Measurements from ENCODE around the gene MCF2L2. TPM values are rescaled to one million over a fixed set of nuclear protein-coding genes. Genes with fewer than 3 reads are reported as not detected.
A peak's percentile ranks its signal among the peaks of the same experiment; 100 is the strongest.

Gene MCF2L2
- total RNA-seq, 1 donor from 2014 or later: 7.2 TPM

GRCh38 chr3:183401678-183402077, 26.7 kb downstream of the MCF2L2 start:
- DNase-seq (ENCODE audit: low spot score): no peak

GRCh38 chr3:183400352-183400751, 28.1 kb downstream of the MCF2L2 start:
- no peak for DNase-seq (ENCODE audit: low spot score)

GRCh38 chr3:183396662-183397391, 31.6 kb downstream of the MCF2L2 start:
- no peak for DNase-seq (ENCODE audit: low spot score)

GRCh38 chr3:183394150-183394549, 34.3 kb downstream of the MCF2L2 start:
- no peak for DNase-seq (ENCODE audit: low spot score)

GRCh38 chr3:183393625-183394024, 34.8 kb downstream of the MCF2L2 start:
- DNase-seq (ENCODE audit: low spot score): no peak

- DNase-seq (ENCODE audit: low spot score): peak; percentile 40
Measured at GRCh38 chr3:183392186-183393034, 36.0 kb downstream of the MCF2L2 start.

- no peak for DNase-seq (ENCODE audit: low spot score)
Measured at GRCh38 chr3:183391460-183391859, 37.0 kb downstream of the MCF2L2 start.

GRCh38 chr3:183390844-183391243, 37.6 kb downstream of the MCF2L2 start:
- no peak for DNase-seq (ENCODE audit: low spot score)

- no peak for DNase-seq (ENCODE audit: low spot score)
Measured at GRCh38 chr3:183388213-183388895, 40.1 kb downstream of the MCF2L2 start.

- DNase-seq (ENCODE audit: low spot score): no peak
Measured at GRCh38 chr3:183387797-183388196, 40.6 kb downstream of the MCF2L2 start.

- DNase-seq (ENCODE audit: low spot score): peak; percentile 88
Measured at GRCh38 chr3:183386651-183387050, 41.8 kb downstream of the MCF2L2 start.

- DNase-seq (ENCODE audit: low spot score): peak; percentile 79
Measured at GRCh38 chr3:183385698-183386613, 42.5 kb downstream of the MCF2L2 start.

- no peak for DNase-seq (ENCODE audit: low spot score)
Measured at GRCh38 chr3:183381673-183382072, 46.7 kb downstream of the MCF2L2 start.

- no peak for DNase-seq (ENCODE audit: low spot score)
Measured at GRCh38 chr3:183381179-183381578, 47.2 kb downstream of the MCF2L2 start.

- DNase-seq (ENCODE audit: low spot score): no peak
Measured at GRCh38 chr3:183378951-183379350, 49.5 kb downstream of the MCF2L2 start.

GRCh38 chr3:183378545-183378944, 49.9 kb downstream of the MCF2L2 start:
- DNase-seq (ENCODE audit: low spot score): no peak

- DNase-seq (ENCODE audit: low spot score): no peak
Measured at GRCh38 chr3:183378008-183378407, 50.4 kb downstream of the MCF2L2 start.

GRCh38 chr3:183377307-183377959, 51.0 kb downstream of the MCF2L2 start:
- no peak for DNase-seq (ENCODE audit: low spot score)

GRCh38 chr3:183375787-183376186, 52.6 kb downstream of the MCF2L2 start:
- DNase-seq (ENCODE audit: low spot score): peak; percentile 47

GRCh38 chr3:183375337-183375736, 53.1 kb downstream of the MCF2L2 start:
- no peak for DNase-seq (ENCODE audit: low spot score)

- no peak for DNase-seq (ENCODE audit: low spot score)
Measured at GRCh38 chr3:183372911-183373310, 55.5 kb downstream of the MCF2L2 start.

All from umbilical cord (tissue), 2 donors.